Stromal cell of bone marrow (primary cell): Measurements from ENCODE around the gene ADSL.
"Not testable (repeated sequence)": the region's sequence is repeated elsewhere in the genome, so short reads cannot be mapped to it uniquely, and the experiment has no call there.

ENCODE experiments used
- DNase-seq: peaks from one replicate; pipeline ENCODE4 v3.0.0-alpha.2; 2012; ENCODE audit warnings: low read depth

ADSL gene

GRCh38 chr22:40374567-40374966 is 28.3 kb downstream of the ADSL start:
- DNase-seq = no peak

- no peak for DNase-seq
Measured at GRCh38 chr22:40376149-40376548, 29.8 kb downstream of the ADSL start.

GRCh38 chr22:40377931-40378330 is 31.6 kb downstream of the ADSL start:
- no peak for DNase-seq

- not testable (repeated sequence) for DNase-seq
Measured at GRCh38 chr22:40378448-40378847, 32.1 kb downstream of the ADSL start.

GRCh38 chr22:40381461-40381860 is 35.2 kb downstream of the ADSL start:
- no peak for DNase-seq

- DNase-seq = peak; percentile 57
Measured at GRCh38 chr22:40383905-40384304, 37.6 kb downstream of the ADSL start.

- DNase-seq = peak; percentile 17
Measured at GRCh38 chr22:40385036-40385782, 38.9 kb downstream of the ADSL start.

GRCh38 chr22:40387746-40388145 is 41.4 kb downstream of the ADSL start:
- DNase-seq = no peak

GRCh38 chr22:40388231-40388630 is 41.9 kb downstream of the ADSL start:
- no peak for DNase-seq

GRCh38 chr22:40391417-40391816 is 45.1 kb downstream of the ADSL start:
- DNase-seq = no peak

- DNase-seq = no peak
Measured at GRCh38 chr22:40392618-40393017, 46.3 kb downstream of the ADSL start.

- DNase-seq = no peak
Measured at GRCh38 chr22:40394607-40395006, 48.3 kb downstream of the ADSL start.

- DNase-seq = no peak
Measured at GRCh38 chr22:40395607-40396006, 49.3 kb downstream of the ADSL start.

GRCh38 chr22:40396882-40397281 is 50.6 kb downstream of the ADSL start:
- peak; percentile 3 for DNase-seq

GRCh38 chr22:40397396-40397795 is 51.1 kb downstream of the ADSL start:
- DNase-seq = no peak

GRCh38 chr22:40399621-40400020 is 53.3 kb downstream of the ADSL start:
- no peak for DNase-seq

GRCh38 chr22:40400159-40400558 is 53.9 kb downstream of the ADSL start:
- DNase-seq = no peak

- DNase-seq = no peak
Measured at GRCh38 chr22:40401532-40401931, 55.2 kb downstream of the ADSL start.

GRCh38 chr22:40401981-40402406 is 55.7 kb downstream of the ADSL start:
- no peak for DNase-seq

GRCh38 chr22:40403141-40403540 is 56.8 kb downstream of the ADSL start:
- no peak for DNase-seq

- no peak for DNase-seq
Measured at GRCh38 chr22:40403651-40404050, 57.4 kb downstream of the ADSL start.

- DNase-seq = no peak
Measured at GRCh38 chr22:40404251-40405177, 58.2 kb downstream of the ADSL start.
